ENCODE measurements around the gene NTMT1. TPM values are rescaled to one million over a fixed set of nuclear protein-coding genes. Genes with fewer than 3 reads are reported as not detected.

NTMT1 gene
- total RNA-seq, 1 experiment from 2014 or later: 22.4 TPM

DNA sequence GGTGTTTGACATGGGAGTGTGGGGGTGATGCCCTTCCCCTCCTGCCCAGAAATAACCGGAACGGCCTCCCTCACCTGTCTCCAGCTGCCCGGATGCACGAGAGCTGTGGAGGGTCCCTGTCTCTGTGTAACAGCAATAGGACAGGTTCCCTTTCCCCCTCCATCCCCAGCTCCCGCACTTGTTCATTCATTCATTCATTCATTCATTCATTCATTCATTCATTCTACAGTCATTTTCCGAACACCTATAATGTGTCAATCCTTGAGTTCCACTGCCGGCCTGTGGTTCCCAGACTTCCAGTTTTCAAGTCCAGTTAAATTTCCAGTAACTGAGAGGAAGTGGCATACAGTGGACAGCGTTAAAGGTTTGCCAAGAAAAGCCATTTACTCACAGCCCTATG, 46.7 kb downstream of the NTMT1 start:
- H4K20me1 ChIP-seq (ENCODE audit: insufficient read depth, low read depth, low read length): no peaks in the 10 kb centered on the region
- H3K9ac ChIP-seq (ENCODE audit: low read length): no peak overlapping the region
- H3K27me3 ChIP-seq (ENCODE audit: low read length): no peaks in the 10 kb centered on the region
- DNase-seq: no peak
- no peak overlapping the region for H3K4me2 ChIP-seq (ENCODE audit: low read depth, low read length, poor library complexity, severe bottlenecking)
- H3K4me3 ChIP-seq (ENCODE audit: low read length): no peak overlapping the region
- H3K79me2 ChIP-seq (ENCODE audit: low read length): no peaks in the 10 kb centered on the region
- H3K36me3 ChIP-seq (ENCODE audit: insufficient read depth, low read length): no peaks in the 10 kb centered on the region
- H3K9me3 ChIP-seq (ENCODE audit: low read length): no peaks in the 10 kb centered on the region
- no peak overlapping the region for H2AFZ ChIP-seq (ENCODE audit: low read length)
- no peaks in the 10 kb centered on the region for H3K4me1 ChIP-seq (ENCODE audit: low read length)
- H3K9me2 ChIP-seq (replicated peaks; ENCODE audit: insufficient read depth, low read length): no peaks in the 10 kb centered on the region
- H3K27ac ChIP-seq (ENCODE audit: low read length): no peak overlapping the region

DNA sequence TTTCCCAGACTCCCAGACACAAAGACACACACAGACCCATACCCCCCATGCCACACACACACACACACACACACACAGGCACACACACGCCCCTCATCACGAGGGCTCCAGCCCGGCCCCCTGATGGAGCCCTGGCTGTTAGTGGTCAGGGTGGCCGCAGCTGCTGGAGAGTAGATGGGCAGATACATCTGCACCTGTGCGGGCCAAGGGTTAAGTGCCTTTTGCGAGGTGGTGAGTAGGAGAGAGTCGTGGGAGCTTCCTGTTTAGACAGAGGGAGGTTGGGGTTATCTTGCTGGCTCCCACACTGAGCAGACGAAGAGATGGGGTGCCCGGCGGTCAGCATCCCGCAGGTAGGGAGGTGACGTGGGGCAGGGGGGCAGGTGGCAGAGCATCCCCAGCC, 47.6 kb downstream of the NTMT1 start:
- H3K4me2 ChIP-seq (ENCODE audit: low read depth, low read length, poor library complexity, severe bottlenecking): no peak overlapping the region
- H2AFZ ChIP-seq (ENCODE audit: low read length): no peak overlapping the region
- no peaks in the 10 kb centered on the region for H4K20me1 ChIP-seq (ENCODE audit: insufficient read depth, low read depth, low read length)
- H3K9me3 ChIP-seq (ENCODE audit: low read length): no peaks in the 10 kb centered on the region
- H3K36me3 ChIP-seq (ENCODE audit: insufficient read depth, low read length): no peaks in the 10 kb centered on the region
- no peak overlapping the region for H3K27ac ChIP-seq (ENCODE audit: low read length)
- no peaks in the 10 kb centered on the region for H3K9me2 ChIP-seq (replicated peaks; ENCODE audit: insufficient read depth, low read length)
- no peaks in the 10 kb centered on the region for H3K79me2 ChIP-seq (ENCODE audit: low read length)
- no peak overlapping the region for H3K4me3 ChIP-seq (ENCODE audit: low read length)
- H3K9ac ChIP-seq (ENCODE audit: low read length): no peak overlapping the region
- H3K27me3 ChIP-seq (ENCODE audit: low read length): no peaks in the 10 kb centered on the region
- no peak for DNase-seq
- H3K4me1 ChIP-seq (ENCODE audit: low read length): no peaks in the 10 kb centered on the region

DNA sequence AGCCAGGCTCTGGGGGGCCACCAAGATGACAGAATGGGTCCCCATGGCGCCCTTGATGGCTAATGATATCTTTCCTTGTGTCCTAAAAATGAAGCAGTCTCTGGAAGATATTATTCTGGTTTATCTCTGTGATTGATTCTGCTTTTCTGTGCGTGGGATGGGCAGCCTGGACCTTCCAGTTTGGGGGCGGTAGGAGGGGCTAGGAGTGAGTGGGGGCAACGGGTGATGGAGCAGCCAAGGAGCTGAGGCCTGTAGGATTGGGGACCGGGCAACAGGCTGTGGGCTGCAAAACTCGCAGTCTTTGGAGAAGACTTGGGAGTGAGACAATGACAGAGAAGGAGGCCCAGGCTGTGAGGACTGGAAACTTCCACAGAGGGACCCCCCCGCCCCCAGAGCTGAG, 48.3 kb downstream of the NTMT1 start:
- Histone ChIP-seq H3K9me2 (replicated peaks; ENCODE audit: insufficient read depth, low read length) (no peaks in the 10 kb centered on the region), H3K79me2 (ENCODE audit: low read length) (no peaks in the 10 kb centered on the region), H3K4me2 (ENCODE audit: low read depth, low read length, poor library complexity, severe bottlenecking) (no peak overlapping the region), H2AFZ (ENCODE audit: low read length) (no peak overlapping the region), H3K9me3 (ENCODE audit: low read length) (no peaks in the 10 kb centered on the region), H3K27me3 (ENCODE audit: low read length) (no peaks in the 10 kb centered on the region), H3K4me3 (ENCODE audit: low read length) (no peak overlapping the region), H3K27ac (ENCODE audit: low read length) (no peak overlapping the region), H3K4me1 (ENCODE audit: low read length) (no peaks in the 10 kb centered on the region), H3K9ac (ENCODE audit: low read length) (no peak overlapping the region), H3K36me3 (ENCODE audit: insufficient read depth, low read length) (no peaks in the 10 kb centered on the region), H4K20me1 (ENCODE audit: insufficient read depth, low read depth, low read length) (no peaks in the 10 kb centered on the region)
- no peak for DNase-seq

- H3K79me2 ChIP-seq (ENCODE audit: low read length): no peaks in the 10 kb centered on the region
- no peaks in the 10 kb centered on the region for H3K9me2 ChIP-seq (replicated peaks; ENCODE audit: insufficient read depth, low read length)
- no peak overlapping the region for H3K4me2 ChIP-seq (ENCODE audit: low read depth, low read length, poor library complexity, severe bottlenecking)
- no peaks in the 10 kb centered on the region for H3K27me3 ChIP-seq (ENCODE audit: low read length)
- H3K36me3 ChIP-seq (ENCODE audit: insufficient read depth, low read length): no peaks in the 10 kb centered on the region
- no peak overlapping the region for H3K4me3 ChIP-seq (ENCODE audit: low read length)
- no peaks in the 10 kb centered on the region for H3K9me3 ChIP-seq (ENCODE audit: low read length)
- no peak overlapping the region for H2AFZ ChIP-seq (ENCODE audit: low read length)
- no peaks in the 10 kb centered on the region for H3K4me1 ChIP-seq (ENCODE audit: low read length)
- no peak overlapping the region for H3K27ac ChIP-seq (ENCODE audit: low read length)
- no peaks in the 10 kb centered on the region for H4K20me1 ChIP-seq (ENCODE audit: insufficient read depth, low read depth, low read length)
- DNase-seq: no peak
- H3K9ac ChIP-seq (ENCODE audit: low read length): no peak overlapping the region
Measured at GRCh38 chr9:129675620-129676019, 49.7 kb downstream of the NTMT1 start.

DNA sequence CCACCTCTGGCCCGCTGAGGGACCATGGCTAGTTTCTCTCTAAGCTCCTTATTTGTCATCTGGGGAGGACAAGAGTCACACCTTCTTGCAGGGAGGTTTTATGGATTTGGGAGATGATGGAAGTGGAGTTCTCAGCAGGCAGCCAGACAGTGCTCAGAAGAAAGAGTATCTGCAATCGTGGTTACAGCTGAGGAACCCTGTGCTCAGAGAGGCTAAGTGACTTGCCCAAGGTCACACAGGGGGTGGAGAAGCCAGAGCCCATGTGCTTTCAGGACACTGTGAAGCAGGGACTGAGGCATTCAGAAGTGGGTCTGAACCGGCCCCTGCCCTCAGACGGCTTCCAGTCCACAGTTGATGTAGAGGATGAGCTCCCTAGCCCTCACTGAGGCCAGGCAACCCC, 50.3 kb downstream of the NTMT1 start:
- no peak overlapping the region for H2AFZ ChIP-seq (ENCODE audit: low read length)
- H3K4me3 ChIP-seq (ENCODE audit: low read length): no peak overlapping the region
- no peaks in the 10 kb centered on the region for H3K36me3 ChIP-seq (ENCODE audit: insufficient read depth, low read length)
- no peaks in the 10 kb centered on the region for H3K9me2 ChIP-seq (replicated peaks; ENCODE audit: insufficient read depth, low read length)
- H3K9me3 ChIP-seq (ENCODE audit: low read length): no peaks in the 10 kb centered on the region
- no peak overlapping the region for H3K4me2 ChIP-seq (ENCODE audit: low read depth, low read length, poor library complexity, severe bottlenecking)
- H3K4me1 ChIP-seq (ENCODE audit: low read length): no peaks in the 10 kb centered on the region
- H3K79me2 ChIP-seq (ENCODE audit: low read length): no peaks in the 10 kb centered on the region
- H4K20me1 ChIP-seq (ENCODE audit: insufficient read depth, low read depth, low read length): no peaks in the 10 kb centered on the region
- H3K27me3 ChIP-seq (ENCODE audit: low read length): no peaks in the 10 kb centered on the region
- no peak for DNase-seq
- H3K9ac ChIP-seq (ENCODE audit: low read length): no peak overlapping the region
- H3K27ac ChIP-seq (ENCODE audit: low read length): no peak overlapping the region

DNA sequence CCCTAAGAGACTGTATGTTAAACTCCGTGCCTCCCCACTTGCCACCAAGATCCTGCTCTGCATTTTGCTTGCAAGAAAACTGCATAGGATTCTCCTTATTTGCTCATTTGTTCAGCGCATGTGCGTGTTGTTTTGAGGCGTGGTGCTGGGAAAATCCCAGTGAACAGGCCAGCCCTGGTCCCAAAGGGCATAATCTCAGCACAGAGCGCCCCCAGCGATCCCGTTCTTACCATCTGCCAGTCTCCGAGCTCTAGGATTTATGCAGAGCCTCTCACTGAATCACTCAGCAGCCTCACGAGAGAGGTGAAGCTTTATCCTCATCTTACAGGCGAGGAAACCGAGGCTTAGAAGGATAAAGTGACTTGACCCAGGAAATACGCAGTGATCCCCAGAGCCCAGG, 51.0 kb downstream of the NTMT1 start:
- Histone ChIP-seq H3K4me3 (ENCODE audit: low read length) (no peak overlapping the region), H3K79me2 (ENCODE audit: low read length) (no peaks in the 10 kb centered on the region), H3K27ac (ENCODE audit: low read length) (no peak overlapping the region), H3K9me2 (replicated peaks; ENCODE audit: insufficient read depth, low read length) (no peaks in the 10 kb centered on the region), H3K4me1 (ENCODE audit: low read length) (no peaks in the 10 kb centered on the region), H3K9me3 (ENCODE audit: low read length) (no peaks in the 10 kb centered on the region), H4K20me1 (ENCODE audit: insufficient read depth, low read depth, low read length) (no peaks in the 10 kb centered on the region), H3K36me3 (ENCODE audit: insufficient read depth, low read length) (no peaks in the 10 kb centered on the region), H3K4me2 (ENCODE audit: low read depth, low read length, poor library complexity, severe bottlenecking) (no peak overlapping the region), H3K27me3 (ENCODE audit: low read length) (no peaks in the 10 kb centered on the region), H3K9ac (ENCODE audit: low read length) (no peak overlapping the region), H2AFZ (ENCODE audit: low read length) (no peak overlapping the region)
- no peak for DNase-seq

GRCh38 chr9:129677456-129677855, 51.5 kb downstream of the NTMT1 start:
- H3K9ac ChIP-seq (ENCODE audit: low read length): no peak overlapping the region
- H3K9me3 ChIP-seq (ENCODE audit: low read length): no peaks in the 10 kb centered on the region
- H3K4me2 ChIP-seq (ENCODE audit: low read depth, low read length, poor library complexity, severe bottlenecking): no peak overlapping the region
- no peak overlapping the region for H2AFZ ChIP-seq (ENCODE audit: low read length)
- no peaks in the 10 kb centered on the region for H4K20me1 ChIP-seq (ENCODE audit: insufficient read depth, low read depth, low read length)
- H3K9me2 ChIP-seq (replicated peaks; ENCODE audit: insufficient read depth, low read length): no peaks in the 10 kb centered on the region
- H3K27ac ChIP-seq (ENCODE audit: low read length): no peak overlapping the region
- H3K79me2 ChIP-seq (ENCODE audit: low read length): no peaks in the 10 kb centered on the region
- no peak overlapping the region for H3K4me3 ChIP-seq (ENCODE audit: low read length)
- no peaks in the 10 kb centered on the region for H3K4me1 ChIP-seq (ENCODE audit: low read length)
- DNase-seq: no peak
- no peaks in the 10 kb centered on the region for H3K27me3 ChIP-seq (ENCODE audit: low read length)
- H3K36me3 ChIP-seq (ENCODE audit: insufficient read depth, low read length): no peaks in the 10 kb centered on the region

DNA sequence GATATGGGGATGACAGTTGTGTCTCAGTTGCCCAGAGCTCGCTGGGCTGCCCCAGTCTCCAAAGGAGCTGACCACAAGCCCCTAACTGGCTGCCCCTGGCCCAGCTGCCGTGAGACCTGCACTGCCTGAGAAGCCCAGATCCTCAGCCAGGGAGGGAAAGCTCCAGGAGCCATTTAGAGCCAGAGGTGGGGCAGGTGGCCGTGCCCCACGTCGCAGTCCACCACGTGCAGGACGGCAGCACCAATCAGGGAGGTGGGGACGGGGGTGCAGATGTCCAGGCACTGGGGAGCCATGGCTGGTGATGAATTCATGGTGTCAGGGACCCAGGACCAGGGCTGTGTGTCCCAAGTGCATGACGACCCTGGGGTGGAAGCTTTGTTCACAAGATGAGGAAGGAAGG, 52.9 kb downstream of the NTMT1 start:
- H3K9me2 ChIP-seq (replicated peaks; ENCODE audit: insufficient read depth, low read length): no peaks in the 10 kb centered on the region
- no peak overlapping the region for H3K27ac ChIP-seq (ENCODE audit: low read length)

DNA sequence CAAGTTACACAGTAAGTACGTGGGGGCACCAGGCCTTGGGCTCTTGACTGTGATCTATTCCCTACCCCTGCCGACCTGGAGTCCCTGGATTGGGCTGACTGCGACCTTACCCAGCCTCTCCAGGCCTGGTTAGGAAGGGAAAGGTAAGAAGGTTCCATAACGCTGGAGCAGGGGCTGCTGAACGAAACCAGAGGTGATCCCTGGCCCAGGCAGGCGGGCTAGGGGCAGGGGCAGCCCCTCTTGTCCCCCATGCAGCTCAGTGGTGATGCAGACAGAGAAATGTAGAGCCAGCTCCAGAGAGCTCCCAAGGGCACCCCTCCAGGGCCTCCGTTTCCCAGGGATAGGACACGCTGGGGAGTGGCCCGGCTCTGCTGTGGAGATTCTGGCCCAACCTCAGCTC, 53.6 kb downstream of the NTMT1 start:
- H3K9ac ChIP-seq (ENCODE audit: low read length): no peak overlapping the region
- no peaks in the 10 kb centered on the region for H3K36me3 ChIP-seq (ENCODE audit: insufficient read depth, low read length)

More for the DNA sequence above, 52.9 kb downstream of the NTMT1 start:
- Histone ChIP-seq H3K36me3 (ENCODE audit: insufficient read depth, low read length) (no peaks in the 10 kb centered on the region), H3K9me3 (ENCODE audit: low read length) (no peaks in the 10 kb centered on the region), H3K27me3 (ENCODE audit: low read length) (no peaks in the 10 kb centered on the region), H3K9ac (ENCODE audit: low read length) (no peak overlapping the region), H3K79me2 (ENCODE audit: low read length) (no peaks in the 10 kb centered on the region), H3K4me1 (ENCODE audit: low read length) (no peaks in the 10 kb centered on the region), H3K4me3 (ENCODE audit: low read length) (no peak overlapping the region), H3K4me2 (ENCODE audit: low read depth, low read length, poor library complexity, severe bottlenecking) (no peak overlapping the region), H2AFZ (ENCODE audit: low read length) (no peak overlapping the region), H4K20me1 (ENCODE audit: insufficient read depth, low read depth, low read length) (no peaks in the 10 kb centered on the region)
- DNase-seq: no peak

More for the DNA sequence above, 53.6 kb downstream of the NTMT1 start:
- Histone ChIP-seq H2AFZ (ENCODE audit: low read length) (no peak overlapping the region), H3K79me2 (ENCODE audit: low read length) (no peaks in the 10 kb centered on the region), H3K4me2 (ENCODE audit: low read depth, low read length, poor library complexity, severe bottlenecking) (no peak overlapping the region), H4K20me1 (ENCODE audit: insufficient read depth, low read depth, low read length) (no peaks in the 10 kb centered on the region), H3K4me1 (ENCODE audit: low read length) (no peaks in the 10 kb centered on the region), H3K27ac (ENCODE audit: low read length) (no peak overlapping the region), H3K9me3 (ENCODE audit: low read length) (no peaks in the 10 kb centered on the region), H3K9me2 (replicated peaks; ENCODE audit: insufficient read depth, low read length) (no peaks in the 10 kb centered on the region), H3K4me3 (ENCODE audit: low read length) (no peak overlapping the region), H3K27me3 (ENCODE audit: low read length) (no peaks in the 10 kb centered on the region)
- DNase-seq: no peak

Measured in Karpas-422 (cell line).